Adrenal gland (tissue), 12 donors: Measurements from ENCODE around the gene C12orf76. TPM values are rescaled to one million over a fixed set of nuclear protein-coding genes. Genes with fewer than 3 reads are reported as not detected.

Experiments used
- DNase-seq, 7 donors: peaks; one replicate each; pipeline ENCODE4 v3.0.0-alpha.2; 2019 to 2020
- H3K27ac ChIP-seq, 5 donors: fragments of 200-600 bp; sonication (generic) in 4 of 5; 1 replicate in 3 of 5; 2 replicates in 2 of 5; pipeline versions ENCODE4 v1.5.1 to v1.8.0; 2016 to 2020; ENCODE audit warnings: mild to moderate bottlenecking in 1 of 5
- H3K27me3 ChIP-seq: fragments of 200-600 bp; 2 replicates; pipeline ENCODE4 v1.8.0; 2021
- H3K36me3 ChIP-seq, 2 donors: fragments of 200-600 bp; replicated peaks in 1 of 2; 1 replicate in 1 of 2; 2 replicates in 1 of 2; pipeline versions ENCODE4 v1.5.1 to v1.8.0; 2018 to 2022
- H3K4me1 ChIP-seq, 2 donors: fragments of 200-600 bp; replicated peaks in 1 of 2; 1 replicate in 1 of 2; 2 replicates in 1 of 2; pipeline versions ENCODE4 v1.5.1 to v1.8.0; 2018 to 2021
- H3K4me3 ChIP-seq, 4 donors: fragments of 200-600 bp; sonication (generic) in 3 of 4; one replicate each; pipeline ENCODE4 v1.5.1; 2016 to 2018
- H3K9me3 ChIP-seq, 3 donors: fragments of 200-600 bp; sonication (generic) in 1 of 3; replicated peaks in 1 of 3; 1 replicate in 2 of 3; 2 replicates in 1 of 3; pipeline versions ENCODE4 v1.5.1 to v1.8.0; 2016 to 2021
- CTCF ChIP-seq, 6 experiments: fragments of 450-650 bp in 4 of 6; fragments of 200-600 bp in 2 of 6; sonication (generic) in 1 of 6; IDR thresholded peaks; 1 replicate in 5 of 6; 2 replicates in 1 of 6; pipeline versions ENCODE4 v1.5.1 to v1.8.0; 2016 to 2021; ENCODE audit warnings: antibody characterized with exemption in 6 of 6, mild to moderate bottlenecking in 2 of 6, moderate library complexity in 1 of 6
- POLR2A ChIP-seq, 2 donors: fragments of 450-650 bp; IDR thresholded peaks; one replicate each; pipeline ENCODE4 v1.6.1; 2017; ENCODE audit warnings: antibody characterized with exemption in 2 of 2, mild to moderate bottlenecking in 2 of 2, moderate library complexity in 1 of 2
- WGBS, 4 donors: extraction: QIAGEN DNeasy Blood & Tissue Kit in 2 of 4; methylation state at CpG; one replicate each; pipeline versions ENCODE4 v1.1.5 to v1.1.7; 2013 to 2017; 5-methylcytosine and 5-hydroxymethylcytosine counted together
- intact Hi-C, 2 donors: fragments of 100-400 bp; cut with DNase I; formaldehyde crosslinking; loops; one replicate each; pipeline versions ENCODE4 v1.14.1 to v1.15.0; 2022 to 2023
- polyA plus RNA-seq, 3 donors: library from polyadenylated mRNA; stranded (reverse); fragments of 200-250 nt in 2 of 3; fragments of 350-450 nt in 1 of 3; fragmentation: Illumina TruSeq in 1 of 3; extraction: RNeasy Lipid Tissue Mini Kit (QIAGEN cat#74804) in 1 of 3; gene quantifications; one replicate each; pipeline ENCODE4 v1.2.3, GENCODE V29; 2013 to 2014
- total RNA-seq, 9 donors: library from RNA; depleted of rRNA in 4 of 9; stranded (reverse); fragments of >200 nt in 4 of 9; fragments of 120-200 nt in 1 of 9; fragmentation: NEBNext Ultra II Directional in 1 of 9; extraction: Animal tissue kit (Norgen Biotek cat#: 25700) in 1 of 9; gene quantifications; one replicate each; pipeline versions ENCODE4 v1.1.0 to v1.2.4, GENCODE V29; 2013 to 2023
- donor health status: healthy with polysubstance abuse.
- donor health status: Bipolar disorder and iron deficiency.
- donor health status: DM: yes; HTN: yes; CAD: no.
- donor health status: DM: no; HTN: no; CAD: no.
- donor health status: DM: no; HTN: no; CAD: no.
- donor health status: DM: yes; HTN: yes; CAD: no.

Gene C12orf76
- total and polyA plus RNA-seq, 12 donors = 7.1 to 35.1 (median 14.4) TPM

DNA sequence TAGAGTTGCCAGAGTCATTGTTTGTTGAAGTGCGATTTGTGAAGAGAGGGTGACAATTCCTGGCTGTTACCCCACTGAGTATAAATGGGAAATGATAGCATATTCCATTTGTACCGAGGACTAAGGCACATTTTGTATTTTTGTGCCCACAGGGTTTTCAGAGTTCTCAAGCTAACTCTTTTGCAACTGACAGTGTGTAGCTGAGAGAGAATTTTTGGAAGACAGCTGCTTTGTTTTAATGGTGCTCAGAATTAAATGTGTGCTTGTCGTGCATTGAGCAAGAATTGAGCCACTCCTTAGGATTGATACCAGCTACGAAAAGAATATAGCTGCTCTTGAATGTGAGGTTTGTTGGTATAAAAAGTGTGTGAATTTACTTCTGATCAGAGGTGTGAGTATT lies 27.4 kb downstream of the C12orf76 start:
- DNase-seq = no peak
- no peaks in the 10 kb centered on the region for H3K9me3 ChIP-seq
- intact Hi-C loops = no loop called here
- peaks cover 0 to 14% of the 10 kb centered on the region in 2 donors for H3K4me1 ChIP-seq
- TF ChIP-seq POLR2A (IDR thresholded peaks at IDR 0.05) (no peak), CTCF (IDR thresholded peaks at IDR 0.05) (no peak)
- H3K4me3 ChIP-seq = no peak overlapping the region
- H3K27ac ChIP-seq = no peak overlapping the region
- WGBS, 4 donors = 88 to 95% (median 92%) methylated on average over 4 of the region's 4 CpGs
- no peaks in the 10 kb centered on the region for H3K27me3 ChIP-seq
- H3K36me3 ChIP-seq = peaks cover 0 to 48% of the 10 kb centered on the region in 2 donors

GRCh38 chr12:110015132-110015531 lies 33.2 kb downstream of the C12orf76 start:
- intact Hi-C loops = no loop called here
- 62 to 72% (median 64%) methylated on average over 2 of the region's 2 CpGs for WGBS, 4 donors
- Histone ChIP-seq H3K4me1 (peaks cover 5 to 11% of the 10 kb centered on the region in 2 donors), H3K27me3 (no peaks in the 10 kb centered on the region), H3K27ac (no peak overlapping the region), H3K9me3 (no peaks in the 10 kb centered on the region), H3K36me3 (peaks cover 0 to 51% of the 10 kb centered on the region in 2 donors), H3K4me3 (no peak overlapping the region)
- DNase-seq = no peak
- no peak for TF ChIP-seq CTCF (IDR thresholded peaks at IDR 0.05)
- no peak for TF ChIP-seq POLR2A (IDR thresholded peaks at IDR 0.05)

- no peak overlapping the region for H3K27ac ChIP-seq
Measured at GRCh38 chr12:110012659-110013058, 35.7 kb downstream of the C12orf76 start.

GRCh38 chr12:110012137-110012536 lies 36.2 kb downstream of the C12orf76 start:
- H3K4me3 ChIP-seq = no peak overlapping the region
- peak in 1 of 7 donors; percentile 44 for DNase-seq
- WGBS, 4 donors = 80 to 84% (median 83%) methylated on average over 6 of the region's 6 CpGs
- no peaks in the 10 kb centered on the region for H3K9me3 ChIP-seq
- no peaks in the 10 kb centered on the region for H3K27me3 ChIP-seq
- H3K36me3 ChIP-seq = peaks cover 0 to 22% of the 10 kb centered on the region in 2 donors
- no peak overlapping the region for H3K27ac ChIP-seq
- TF ChIP-seq POLR2A (IDR thresholded peaks at IDR 0.05) (no peak), CTCF (IDR thresholded peaks at IDR 0.05) (no peak)
- intact Hi-C loops = no loop called here
- H3K4me1 ChIP-seq = peaks cover 5 to 11% of the 10 kb centered on the region in 2 donors

More at GRCh38 chr12:110012659-110013058, 35.7 kb downstream of the C12orf76 start:
- Histone ChIP-seq H3K4me1 (peaks cover 5 to 11% of the 10 kb centered on the region in 2 donors), H3K9me3 (no peaks in the 10 kb centered on the region), H3K27me3 (no peaks in the 10 kb centered on the region), H3K4me3 (no peak overlapping the region), H3K36me3 (peaks cover 0 to 26% of the 10 kb centered on the region in 2 donors)
- intact Hi-C loops = no loop called here
- WGBS, 4 donors = 84 to 98% (median 92%) methylated on average over 4 of the region's 4 CpGs
- no peak for DNase-seq
- TF ChIP-seq POLR2A (IDR thresholded peaks at IDR 0.05) (no peak), CTCF (IDR thresholded peaks at IDR 0.05) (no peak)
